GM19324 (cell line): ENCODE data around the gene TCF4.

Experiments
- ATAC-seq: cut with Tn5 transposase; IDR thresholded peaks from one replicate; pipeline ENCODE4 v1.9.1; 2021; ENCODE audit warnings: mild to moderate bottlenecking, moderate library complexity; ENCODE audit not compliant: unreplicated experiment, low FRiP score

The TCF4 gene

DNA sequence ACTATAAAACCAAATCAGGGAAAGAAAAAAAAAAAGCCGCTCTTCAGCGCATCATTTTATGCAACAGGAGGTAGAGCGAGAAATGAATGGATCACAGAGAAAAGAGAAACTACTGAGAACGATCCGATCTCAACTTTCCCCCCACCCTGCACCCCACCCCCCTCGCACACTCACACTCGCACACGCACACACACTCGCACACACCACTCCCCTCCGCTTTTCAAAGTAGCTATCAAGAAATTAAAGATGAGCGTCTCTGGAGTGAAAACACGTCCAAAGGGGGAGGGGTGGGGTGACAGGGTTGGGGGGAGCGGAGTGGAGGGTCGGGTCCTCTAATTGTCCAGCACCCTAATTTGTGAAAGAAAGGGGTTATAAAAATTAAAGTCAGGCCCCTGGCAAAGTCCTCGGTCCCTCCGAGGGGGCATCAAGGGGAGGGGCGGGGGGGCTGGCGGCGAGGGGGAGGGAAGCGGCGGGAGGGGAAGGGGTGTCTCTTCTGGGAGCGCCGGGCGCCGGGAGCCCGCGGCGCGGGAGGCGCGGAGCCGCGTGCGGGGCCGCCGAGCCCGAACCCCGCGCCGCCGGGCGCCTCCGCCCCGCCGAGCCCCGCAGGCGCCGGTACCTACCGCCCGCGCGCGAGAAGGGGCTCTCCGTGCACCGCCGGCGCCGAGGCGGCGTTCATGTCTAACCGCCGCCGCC is 428 bp downstream of the TCF4 start:
- no peak for ATAC-seq

DNA sequence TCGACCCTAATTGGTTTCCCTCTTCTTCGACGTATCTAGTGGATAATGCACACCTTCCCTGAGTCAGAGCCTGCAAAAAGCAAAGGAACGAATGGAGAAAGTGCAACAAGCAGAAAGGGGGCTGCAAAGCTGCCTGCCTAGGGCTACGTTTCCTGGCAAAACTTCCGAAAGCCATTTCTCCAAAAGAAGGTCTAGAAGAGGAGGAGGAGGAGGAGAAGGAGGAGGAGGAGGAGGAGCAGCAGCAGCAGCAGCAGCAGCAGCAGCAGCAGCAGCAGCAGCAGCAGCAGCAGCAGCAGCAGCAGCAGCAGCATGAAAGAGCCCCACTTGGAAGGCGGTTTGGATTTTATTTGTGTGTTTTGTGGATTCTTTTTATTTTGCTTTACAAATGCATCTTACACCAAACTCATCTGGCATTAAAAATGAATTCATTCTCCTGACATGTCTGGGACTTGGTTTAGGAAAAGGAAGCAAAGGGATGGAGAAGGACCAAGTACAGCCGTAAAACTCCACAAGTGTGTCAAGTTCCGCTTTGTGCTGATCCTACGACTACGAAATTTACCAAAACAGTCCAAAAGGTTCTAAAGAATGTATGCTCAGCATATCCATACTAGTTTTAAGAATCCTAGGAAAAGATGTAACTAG is 2.0 kb downstream of the TCF4 start:
- no peak for ATAC-seq

DNA sequence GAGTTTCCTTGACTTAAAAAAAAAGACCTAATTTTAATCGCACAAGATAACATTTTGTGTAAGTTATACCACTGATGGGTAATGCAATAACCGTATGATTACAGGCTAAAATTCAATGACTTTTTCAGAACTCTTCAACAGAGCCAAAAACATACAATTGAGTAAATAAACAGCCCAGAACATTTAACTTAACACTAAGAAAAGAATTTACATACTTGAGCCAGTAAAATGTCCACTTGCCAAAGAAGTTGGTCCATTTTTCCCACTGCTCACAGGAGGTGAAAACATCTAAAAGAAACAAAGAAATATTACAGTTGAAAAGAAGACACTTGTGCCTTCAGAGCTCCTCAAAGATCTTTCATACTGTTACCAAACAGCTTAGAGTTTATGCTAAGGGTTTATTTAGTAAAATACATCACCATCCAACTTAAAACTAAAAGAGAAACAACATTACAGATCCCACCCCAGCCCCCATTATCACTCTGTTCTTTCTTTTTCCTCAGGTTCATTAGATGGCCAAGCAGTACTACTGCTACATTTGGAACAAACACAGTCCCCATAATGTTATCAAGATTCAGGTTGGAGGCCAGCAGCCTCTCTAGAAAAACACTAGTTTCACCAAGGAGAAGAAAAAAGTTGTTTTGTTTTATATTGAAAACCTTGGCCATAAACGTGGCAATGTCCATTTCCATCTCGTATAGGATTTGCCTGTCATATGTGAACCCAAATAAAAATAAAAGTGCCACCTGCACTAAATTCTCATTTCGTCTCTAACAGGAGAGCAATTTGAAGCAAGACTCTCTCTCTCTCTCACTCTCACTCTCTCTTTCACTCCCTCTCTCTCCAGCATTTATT is 2.7 kb downstream of the TCF4 start:
- no peak for ATAC-seq

DNA sequence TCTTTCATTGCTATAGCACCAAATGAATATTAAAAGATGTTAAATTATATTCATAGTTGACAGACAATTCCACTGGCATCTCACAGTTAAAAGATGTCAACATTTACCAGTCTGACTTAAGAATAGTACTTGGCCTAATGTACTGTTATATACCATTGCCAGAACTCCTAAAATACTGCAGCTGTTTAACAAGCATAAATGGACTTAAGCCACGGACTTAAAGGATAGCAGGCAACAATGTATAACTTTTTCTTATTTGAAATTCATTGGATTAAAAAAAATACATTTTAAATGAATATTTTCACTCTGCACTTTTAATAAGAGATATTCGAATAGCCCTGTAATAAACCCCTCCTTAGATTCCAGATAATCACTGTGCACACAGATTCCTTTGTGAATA is 3.8 kb downstream of the TCF4 start:
- ATAC-seq, result no peak

DNA sequence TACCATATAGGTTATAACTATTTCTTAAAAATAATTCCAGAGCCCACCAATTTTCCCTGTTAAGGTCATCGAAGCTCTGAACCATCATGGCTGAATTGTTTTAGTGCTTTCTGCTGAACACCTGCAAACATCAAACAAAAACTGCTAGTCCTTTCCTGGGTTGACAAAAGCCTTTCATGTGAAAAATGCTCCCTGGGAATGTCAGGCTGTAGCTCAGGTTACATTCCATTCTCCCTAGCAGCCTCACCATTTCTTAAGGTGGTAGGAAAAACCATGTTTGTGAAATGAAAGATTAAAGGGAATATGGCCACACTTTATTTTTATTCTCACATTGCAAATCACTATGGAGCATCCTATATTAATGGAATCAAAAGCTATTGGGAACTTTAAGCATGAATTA is 5.7 kb downstream of the TCF4 start:
- no peak for ATAC-seq

DNA sequence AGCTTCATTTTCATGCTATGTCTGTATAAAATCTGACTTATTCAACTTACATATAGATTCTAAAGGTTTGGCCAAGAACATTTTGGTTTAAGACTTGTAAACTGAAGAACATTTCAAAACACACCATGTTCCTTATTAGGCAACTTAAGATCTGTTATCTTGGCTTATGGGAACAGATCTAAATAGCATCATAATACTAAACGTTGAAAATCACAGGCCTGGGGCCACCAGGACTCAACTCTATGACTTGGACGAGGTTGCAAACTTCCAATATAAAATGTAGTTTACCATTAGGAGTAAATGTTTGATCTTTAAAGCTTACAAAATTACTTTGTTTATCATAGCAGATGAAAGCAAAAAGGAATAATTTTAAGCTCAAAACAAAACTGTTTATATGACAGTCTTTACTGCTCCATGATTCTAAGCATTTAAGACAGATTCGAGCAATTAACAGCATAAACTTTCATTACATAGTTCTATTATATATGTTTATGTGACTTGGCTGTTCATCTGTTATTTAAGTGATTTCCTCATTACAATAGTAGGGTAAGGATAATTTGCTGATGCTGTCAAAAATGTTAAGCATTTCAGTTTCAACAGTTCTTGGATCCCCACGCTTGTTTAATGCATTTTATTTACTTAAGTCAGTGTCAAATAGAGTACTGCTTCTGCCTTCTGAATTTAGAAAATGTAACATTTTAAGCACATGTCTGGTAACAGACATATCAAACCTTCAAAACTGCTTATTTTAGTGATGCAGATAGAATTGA is 8.3 kb downstream of the TCF4 start:
- no peak for ATAC-seq

DNA sequence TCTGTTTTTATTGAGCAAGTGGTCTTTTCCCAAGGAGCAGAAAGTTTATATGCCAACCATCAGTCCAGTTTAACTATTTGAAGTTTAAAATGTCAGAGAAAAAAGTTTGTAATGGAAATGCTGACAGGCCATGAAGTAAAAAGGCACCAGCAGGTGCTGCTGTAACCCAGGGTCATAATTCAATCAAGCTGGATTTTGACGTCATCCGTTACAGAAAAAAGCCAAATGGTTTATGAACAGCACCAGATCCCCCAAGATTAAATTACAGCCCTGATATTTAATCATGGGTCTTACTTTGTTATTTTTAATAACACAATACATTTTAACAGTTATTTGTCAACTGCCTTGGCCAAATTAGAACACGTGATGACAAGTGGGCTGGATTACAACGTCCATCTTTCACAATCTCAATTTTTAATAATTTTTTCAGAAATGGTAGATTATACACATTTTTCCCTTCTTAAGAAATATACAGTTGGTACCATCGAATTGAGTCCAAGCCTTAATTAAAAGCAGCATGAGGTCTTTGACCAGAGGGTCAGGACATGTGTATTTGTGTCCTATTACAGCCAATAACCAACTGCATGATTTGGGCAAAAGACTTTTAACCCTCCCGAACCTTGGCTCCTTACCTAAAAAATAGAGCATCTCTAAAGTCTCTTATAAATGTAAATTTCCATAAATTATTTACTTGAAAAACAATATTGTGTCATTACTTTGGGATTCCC is 10.0 kb downstream of the TCF4 start:
- no peak for ATAC-seq

DNA sequence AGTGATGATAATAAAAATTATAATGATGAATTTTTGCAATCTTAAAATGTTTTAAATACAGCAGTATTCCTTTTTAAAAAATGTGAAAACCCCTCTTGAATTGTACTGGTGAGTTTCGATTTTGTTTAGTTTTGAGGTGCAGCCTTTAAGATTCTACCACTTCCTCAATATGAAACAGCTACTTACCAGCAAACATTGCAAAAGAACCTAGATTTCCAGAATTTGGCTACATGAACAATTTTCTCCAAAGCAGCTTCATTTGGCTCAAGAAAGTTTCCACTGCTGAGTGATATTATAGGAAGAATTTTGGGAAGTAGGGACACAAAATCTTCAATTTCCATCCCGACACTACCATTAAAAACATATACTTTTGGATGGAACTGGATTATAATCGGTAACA is 12.0 kb downstream of the TCF4 start:
- no peak for ATAC-seq

DNA sequence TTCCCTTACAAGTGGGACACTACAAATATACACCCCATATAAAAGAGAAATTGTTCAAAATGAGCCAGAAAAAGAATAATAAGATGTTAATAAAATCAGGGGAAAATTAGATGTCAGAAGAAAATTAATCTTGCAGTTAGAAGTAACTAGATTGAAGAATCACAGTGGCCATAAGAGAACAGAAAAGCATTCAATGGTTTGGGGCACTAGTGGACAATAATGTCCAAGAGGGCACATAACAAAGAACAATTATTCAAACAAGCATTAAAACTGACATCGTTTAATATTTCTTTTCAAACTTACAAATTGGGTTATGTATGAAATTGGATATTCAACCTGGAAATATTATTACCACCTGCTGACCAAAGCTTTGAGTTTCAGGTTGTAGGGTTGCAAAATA is 12.9 kb downstream of the TCF4 start:
- ATAC-seq, result no peak

DNA sequence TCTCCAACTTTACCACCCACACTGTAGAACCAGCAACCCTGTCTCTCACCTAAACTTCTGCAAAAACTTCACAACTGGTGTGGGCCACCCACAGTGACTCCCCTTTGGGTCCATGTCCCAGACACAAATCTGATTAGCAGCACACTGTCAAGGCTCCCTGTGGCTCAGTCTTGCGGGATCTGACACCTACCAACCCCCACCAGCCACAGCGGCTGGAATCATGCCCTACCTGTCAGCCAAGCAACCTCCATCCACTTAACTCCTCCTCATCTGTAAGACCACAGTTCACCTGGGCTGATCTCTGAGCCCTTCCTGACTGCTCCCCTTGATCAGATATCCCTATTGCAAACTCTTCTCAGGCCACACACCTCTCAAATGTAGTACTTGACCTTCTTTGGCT is 14.6 kb downstream of the TCF4 start:
- ATAC-seq, result no peak

DNA sequence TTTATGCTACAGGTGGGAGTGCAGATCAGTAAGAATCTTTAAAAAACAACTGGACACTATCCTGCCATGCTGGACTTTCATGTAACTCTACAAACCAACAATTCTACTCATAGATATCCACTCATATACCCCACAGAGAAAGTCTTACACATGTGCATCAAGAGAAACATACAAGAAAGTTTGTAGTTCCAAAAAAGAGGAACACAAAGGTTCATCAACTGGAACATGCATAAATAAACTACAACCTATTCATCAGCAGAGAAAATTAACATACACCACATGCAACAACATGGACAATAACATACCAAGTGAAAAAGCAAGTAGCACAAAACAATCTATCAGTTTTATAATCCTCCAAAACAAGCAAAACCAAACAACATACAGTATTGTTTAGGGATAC is 17.0 kb downstream of the TCF4 start:
- no peak for ATAC-seq

DNA sequence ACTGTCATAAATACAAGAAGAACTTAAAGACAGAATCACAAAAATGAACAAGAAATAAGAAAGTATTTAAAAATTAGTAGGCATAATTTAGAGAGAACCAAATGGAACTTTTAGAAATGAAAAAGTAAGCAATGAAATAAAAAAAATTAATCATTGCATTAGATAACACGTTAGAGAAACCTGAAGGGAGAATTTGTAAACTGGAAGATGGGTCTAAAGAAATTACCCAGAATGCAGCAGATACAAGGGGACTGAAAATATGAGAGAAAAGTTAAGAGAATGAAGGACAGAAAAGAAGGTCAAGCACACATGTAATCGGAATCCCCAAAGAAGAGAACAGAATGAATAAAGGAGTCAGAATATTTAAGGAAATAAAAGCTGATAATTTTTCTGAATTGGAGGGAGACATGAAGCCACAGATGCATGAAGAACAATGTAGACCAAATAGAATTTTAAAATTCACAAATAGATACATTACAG is 21.5 kb downstream of the TCF4 start:
- ATAC-seq, result no peak

DNA sequence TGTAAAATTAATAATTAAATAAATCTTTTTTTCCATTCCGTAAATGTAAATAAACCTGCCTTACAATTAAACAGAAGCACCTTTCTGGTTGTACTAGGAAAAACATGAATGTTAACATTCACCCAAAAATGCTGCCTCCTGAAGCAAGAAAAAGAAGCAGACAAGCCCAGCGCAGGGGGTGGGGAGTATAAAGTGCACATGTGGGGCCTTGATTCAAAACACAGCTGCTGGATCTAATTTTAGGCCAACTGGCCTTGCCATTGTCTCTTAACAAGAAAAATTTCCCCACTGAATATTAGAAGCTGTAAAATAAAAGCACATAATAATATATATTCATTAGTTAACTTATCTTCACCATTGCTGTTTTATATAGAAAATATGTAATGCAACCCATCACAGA is 28.3 kb downstream of the TCF4 start:
- ATAC-seq, result no peak

DNA sequence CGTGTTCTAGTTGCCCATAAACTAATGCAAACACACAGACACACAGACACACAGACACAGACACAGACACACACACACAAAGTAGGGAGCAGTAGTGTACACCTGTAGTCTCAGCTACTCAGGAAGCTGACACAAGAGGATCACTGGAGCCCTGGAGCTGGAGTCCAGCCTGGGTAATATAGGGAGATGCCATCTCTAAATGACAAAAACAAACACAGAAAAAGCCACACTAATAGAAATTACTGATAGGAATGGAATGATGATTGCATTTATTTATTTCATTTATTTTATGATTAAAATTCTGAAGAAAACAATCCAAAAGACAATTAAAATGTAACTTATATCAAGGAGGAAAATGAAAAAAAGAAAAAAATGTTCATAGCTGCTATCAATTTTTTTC is 30.8 kb downstream of the TCF4 start:
- ATAC-seq, result no peak

DNA sequence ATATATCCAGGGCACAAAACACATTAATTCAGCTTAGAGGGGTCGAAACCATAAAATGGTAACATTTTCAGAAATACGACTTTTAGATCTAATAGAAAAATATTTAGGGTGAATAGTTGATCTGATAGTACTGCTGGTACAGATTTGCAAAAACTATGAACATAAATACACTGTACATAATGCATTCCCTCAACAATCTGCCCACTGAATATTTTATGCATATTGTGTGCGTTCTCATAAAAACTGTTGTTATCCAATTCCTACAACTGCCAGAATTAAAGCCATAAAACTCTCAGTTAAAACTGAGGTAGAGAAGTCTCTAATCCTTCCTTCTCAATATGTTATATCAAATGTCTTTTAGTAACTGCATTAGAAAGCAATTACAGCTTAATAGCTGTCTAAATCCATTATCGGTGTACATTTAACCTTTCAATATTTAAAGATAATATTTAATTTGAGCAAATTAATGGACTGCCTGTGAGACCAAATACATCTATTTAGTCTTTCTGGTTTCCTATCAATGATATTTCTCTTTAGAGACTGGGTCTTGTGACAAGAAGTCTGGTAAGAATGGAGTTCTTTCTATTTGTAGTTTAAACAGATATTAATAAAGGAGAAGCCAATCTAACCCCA is 32.5 kb downstream of the TCF4 start:
- no peak for ATAC-seq

DNA sequence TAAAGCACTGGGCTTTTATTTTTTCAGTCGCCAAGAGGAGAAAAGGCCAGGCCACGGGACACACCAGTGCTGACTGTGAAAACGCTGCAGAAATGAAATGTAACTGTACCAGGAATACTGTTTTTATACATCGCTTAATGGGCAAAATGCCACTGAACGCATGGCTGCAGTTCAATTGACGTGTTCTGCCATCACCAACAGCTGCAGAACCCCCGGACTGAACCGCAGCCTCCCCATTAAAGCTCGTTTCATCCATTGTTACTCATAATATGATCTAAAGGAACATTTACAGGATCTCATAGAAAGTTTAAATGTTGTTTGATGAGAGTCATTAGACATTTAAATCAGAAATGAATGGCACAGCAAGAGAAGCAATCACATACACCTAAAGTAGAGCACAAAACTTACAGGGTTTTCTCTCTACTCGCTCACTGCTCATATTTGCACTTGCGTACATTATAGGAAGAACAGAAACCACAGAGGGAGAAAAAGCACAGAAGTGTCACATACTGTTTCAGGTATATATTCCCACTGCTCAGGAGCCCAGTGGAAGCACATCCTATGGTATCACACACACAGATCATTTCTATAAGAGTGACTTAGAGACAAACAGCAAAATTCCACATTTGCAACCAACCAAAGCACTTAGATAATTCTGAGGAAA is 35.3 kb downstream of the TCF4 start:
- ATAC-seq, result no peak

DNA sequence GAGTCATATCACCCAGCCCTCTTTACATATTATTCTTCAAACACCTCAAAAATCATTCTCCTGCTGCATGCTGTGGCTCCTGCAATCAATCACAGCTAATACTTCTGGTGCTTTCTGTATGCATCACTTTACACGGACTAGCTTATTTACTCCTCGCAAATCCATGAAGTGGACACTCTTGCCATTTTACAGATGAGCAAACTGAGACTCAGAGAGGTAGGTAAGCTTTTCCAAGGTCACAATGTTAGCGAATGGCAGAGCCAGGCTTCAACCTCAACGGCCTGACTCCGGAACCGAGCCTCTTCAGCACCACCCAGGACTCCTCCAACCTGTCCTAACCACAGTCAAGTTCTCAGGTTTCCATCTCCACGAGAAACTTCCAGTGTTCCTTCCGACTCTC is 36.8 kb downstream of the TCF4 start:
- ATAC-seq, result no peak

DNA sequence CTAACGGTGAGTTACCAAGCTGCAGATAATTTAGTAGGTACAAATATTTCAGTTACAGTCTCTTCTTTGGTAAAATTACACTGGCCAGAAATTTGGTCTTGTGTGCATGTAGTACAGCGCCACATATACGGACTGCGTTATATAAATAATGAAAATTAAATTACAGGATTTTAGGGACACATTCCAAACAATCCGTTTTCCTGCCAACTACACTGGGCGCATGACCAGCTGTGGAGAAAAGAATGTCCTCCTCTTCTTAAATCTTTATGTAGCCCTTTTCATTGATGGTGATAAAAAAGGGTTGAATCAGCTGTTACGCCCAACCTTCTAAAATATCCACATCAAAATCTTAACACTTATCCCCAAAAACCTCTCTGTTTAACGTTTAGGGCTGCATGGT is 37.5 kb downstream of the TCF4 start:
- ATAC-seq, result no peak

DNA sequence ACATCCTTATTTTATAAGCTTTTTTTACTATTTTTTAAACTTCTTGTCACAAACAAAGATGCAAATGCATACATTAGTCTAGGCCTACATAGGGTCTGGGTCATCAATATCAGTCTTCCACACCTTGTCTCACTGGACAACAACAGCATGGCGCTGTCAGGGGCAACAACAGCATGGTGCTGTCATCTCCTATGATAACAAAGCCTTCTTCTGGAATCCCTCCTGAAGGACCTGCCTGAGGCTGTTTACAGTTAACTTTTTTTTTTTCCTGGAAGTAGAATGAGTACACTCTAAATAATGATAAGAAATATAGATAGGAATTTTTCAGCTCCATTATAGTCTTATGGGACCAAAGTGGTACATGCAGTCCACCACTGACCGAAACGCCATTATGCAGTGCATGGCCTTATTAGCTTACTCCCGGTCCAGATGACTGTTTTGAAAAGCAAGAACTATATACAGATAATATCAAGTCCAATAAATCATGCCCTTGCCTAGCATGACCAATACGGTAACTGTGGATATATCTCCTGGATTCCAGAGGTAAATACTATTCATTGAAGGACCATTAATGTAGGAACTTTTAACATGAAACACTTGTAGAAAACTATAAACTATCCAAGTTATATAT is 38.4 kb downstream of the TCF4 start:
- ATAC-seq, result no peak
